Activated T-cell treated with anti-CD3 and anti-CD28 coated beads, Interleukin-2, amount 50 U/mL, for 1 hour (primary cell): Measurements from ENCODE around the gene NANOS3.
"Not testable (repeated sequence)": the region's sequence is repeated elsewhere in the genome, so short reads cannot be mapped to it uniquely, and the experiment has no call there.

Experiments
- DNase-seq: peaks from one replicate; pipeline ENCODE4 v3.0.0-alpha.2; 2020

NANOS3 gene

GRCh38 chr19:13843104-13843921 lies 33.6 kb upstream of the NANOS3 start:
- DNase-seq: no peak

GRCh38 chr19:13844130-13844631 lies 32.8 kb upstream of the NANOS3 start:
- DNase-seq: no peak

- DNase-seq: peak; percentile 97
Measured at GRCh38 chr19:13846557-13847406, 30.2 kb upstream of the NANOS3 start.

GRCh38 chr19:13847407-13848339 lies 29.3 kb upstream of the NANOS3 start:
- DNase-seq: peak; percentile 88

GRCh38 chr19:13848340-13848677 lies 28.6 kb upstream of the NANOS3 start:
- no peak for DNase-seq

GRCh38 chr19:13848798-13849676 lies 27.9 kb upstream of the NANOS3 start:
- DNase-seq: no peak

GRCh38 chr19:13849991-13850909 lies 26.7 kb upstream of the NANOS3 start:
- DNase-seq: peak; percentile 80

GRCh38 chr19:13850910-13851733 lies 25.8 kb upstream of the NANOS3 start:
- DNase-seq: peak; percentile 80

GRCh38 chr19:13851734-13852114 lies 25.2 kb upstream of the NANOS3 start:
- not testable (repeated sequence) for DNase-seq

- not testable (repeated sequence) for DNase-seq
Measured at GRCh38 chr19:13852171-13852707, 24.7 kb upstream of the NANOS3 start.

GRCh38 chr19:13856497-13856896 lies 20.4 kb upstream of the NANOS3 start:
- DNase-seq: no peak

- DNase-seq: no peak
Measured at GRCh38 chr19:13859361-13859880, 17.5 kb upstream of the NANOS3 start.

- DNase-seq: no peak
Measured at GRCh38 chr19:13860679-13861391, 16.1 kb upstream of the NANOS3 start.

- DNase-seq: no peak
Measured at GRCh38 chr19:13861392-13861713, 15.6 kb upstream of the NANOS3 start.

GRCh38 chr19:13861714-13862531 lies 15.0 kb upstream of the NANOS3 start:
- DNase-seq: peak; percentile 91

GRCh38 chr19:13864046-13864666 lies 12.8 kb upstream of the NANOS3 start:
- no peak for DNase-seq
